K562 (cell line): Measurements from ENCODE around the gene MYO1F. TPM values are rescaled to one million over a fixed set of nuclear protein-coding genes. Genes with fewer than 3 reads are reported as not detected.

Experiments used
- ESRRB ChIP-seq: fragments of 250-450 bp; sonication (Bioruptor Pico); IDR thresholded peaks from 2 replicates; pipeline ENCODE4 v1.5.0; 2020; ENCODE audit warnings: mild to moderate bottlenecking, moderate library complexity, borderline replicate concordance
- IRF2 ChIP-seq: sonication (generic); formaldehyde crosslinking; IDR thresholded peaks from 2 replicates; pipeline ENCODE4 v1.8.1; 2022; ENCODE audit warnings: mild to moderate bottlenecking, missing genetic modification reagents
- KHSRP ChIP-seq: fragments of 450-650 bp; IDR thresholded peaks from 2 replicates; pipeline ENCODE4 v1.6.1; 2017
- KLF16 ChIP-seq: IDR thresholded peaks from 2 replicates; pipeline ENCODE4 v1.6.1; 2016; ENCODE audit warnings: antibody characterized with exemption
- L3MBTL2 ChIP-seq: fragments of 450-650 bp; IDR thresholded peaks from 2 replicates; pipeline ENCODE4 v1.6.1; 2016; ENCODE audit warnings: mild to moderate bottlenecking, moderate library complexity
- MAZ ChIP-seq, 2 experiments: fragments of 450-650 bp in 1 of 2; sonication (generic) in 1 of 2; formaldehyde crosslinking; IDR thresholded peaks in 1 of 2; conservative IDR thresholded peaks in 1 of 2; 2 replicates each; pipeline versions ENCODE4 v1.4.0 to v1.5.0; 2020; ENCODE audit warnings: mild to moderate bottlenecking in 1 of 2, missing genetic modification reagents in 1 of 2
- MYNN ChIP-seq, 2 experiments: sonication (generic); formaldehyde crosslinking in 1 of 2; IDR thresholded peaks; 2 replicates each; pipeline versions ENCODE4 v1.5.0 to v1.6.1; 2016 to 2020; ENCODE audit warnings: antibody characterized with exemption in 1 of 2, missing genetic modification reagents in 1 of 2
- PTTG1 ChIP-seq: fragments of 450-650 bp; IDR thresholded peaks from 2 replicates; pipeline ENCODE4 v1.6.1; 2016; ENCODE audit warnings: low read depth, mild to moderate bottlenecking, missing genetic modification characterization, missing compliant biosample characterization
- SMAD2 ChIP-seq: fragments of 150-350 bp; IDR thresholded peaks from 2 replicates; pipeline ENCODE4 v1.6.1; 2014; ENCODE audit warnings: low read depth, mild to moderate bottlenecking, low read length
- SMARCA5 ChIP-seq: fragments of 450-650 bp; IDR thresholded peaks from 2 replicates; pipeline ENCODE4 v1.6.1; 2016
- ZMIZ1 ChIP-seq, 2 experiments: fragments of 150-350 bp in 1 of 2; IDR thresholded peaks; 2 replicates each; pipeline ENCODE4 v1.6.1; 2012 to 2016; ENCODE audit warnings: low read depth in 2 of 2, low read length in 2 of 2, mild to moderate bottlenecking in 1 of 2, moderate library complexity in 1 of 2
- ZNF583 ChIP-seq: fragments of 250-450 bp; sonication (Bioruptor Pico); IDR thresholded peaks from 2 replicates; pipeline ENCODE4 v1.4.0; 2020
- polyA plus RNA-seq, 8 experiments: library from polyadenylated mRNA; depleted of rRNA in 4 of 8; stranded (reverse) in 5 of 8; unstranded in 3 of 8; fragments of >200 nt; fragmentation: Nextera tagmentation in 2 of 8; fragmentation: Illumina TruSeq in 1 of 8; extraction: Ambion mirVana in 2 of 8; extraction: Trizol in 1 of 8; gene quantifications; 2 replicates each; pipeline versions ENCODE4 v1.2.1 to v1.2.3, GENCODE V29; 2011 to 2014; ENCODE audit warnings: inconsistent platforms in 1 of 8, missing spikeins in 1 of 8
- total RNA-seq, 7 experiments: library from RNA; depleted of rRNA in 6 of 7; stranded (reverse); fragments of >200 nt in 6 of 7; fragmentation: Illumina TruSeq in 2 of 7; extraction: Trizol in 2 of 7; gene quantifications; 2 replicates each; pipeline versions ENCODE4 v1.2.1 to v1.2.3, GENCODE V29; 2011 to 2021; ENCODE audit warnings: low replicate concordance in 1 of 7
- TF ChIP-seq, protein P1 (sequence below): fragments of 150-350 bp; IDR thresholded peaks from 2 replicates; pipeline ENCODE4 v1.6.1; 2014; ENCODE audit warnings: low read depth, mild to moderate bottlenecking, low read length, borderline replicate concordance
- TF ChIP-seq, protein P2 (sequence below): fragments of 250-450 bp; sonication (Bioruptor Pico); IDR thresholded peaks from 2 replicates; pipeline ENCODE4 v1.8.0; 2022; ENCODE audit warnings: inconsistent platforms
- TF ChIP-seq, protein P3 (sequence below), 3 experiments: IDR thresholded peaks in 2 of 3; conservative IDR thresholded peaks in 1 of 3; 2 replicates each; pipeline ENCODE4 v1.5.1; 2011 to 2012; ENCODE audit warnings: low read length in 3 of 3, mild to moderate bottlenecking in 3 of 3, control low read depth in 2 of 3, improper control_type of control experiment in 1 of 3, inconsistent platforms in 1 of 3, low read depth in 1 of 3, mixed read lengths in 1 of 3, moderate library complexity in 1 of 3; ENCODE audit not compliant: insufficient read depth in 2 of 3

Gene MYO1F
- total and polyA plus RNA-seq, 9 of the 15 experiments (the other 6 are each of a cell fraction or from before 2014, with no cell fraction given), result 0.78 to 9.4 (median 4.3) TPM

- TF ChIP-seq, protein P1, sequence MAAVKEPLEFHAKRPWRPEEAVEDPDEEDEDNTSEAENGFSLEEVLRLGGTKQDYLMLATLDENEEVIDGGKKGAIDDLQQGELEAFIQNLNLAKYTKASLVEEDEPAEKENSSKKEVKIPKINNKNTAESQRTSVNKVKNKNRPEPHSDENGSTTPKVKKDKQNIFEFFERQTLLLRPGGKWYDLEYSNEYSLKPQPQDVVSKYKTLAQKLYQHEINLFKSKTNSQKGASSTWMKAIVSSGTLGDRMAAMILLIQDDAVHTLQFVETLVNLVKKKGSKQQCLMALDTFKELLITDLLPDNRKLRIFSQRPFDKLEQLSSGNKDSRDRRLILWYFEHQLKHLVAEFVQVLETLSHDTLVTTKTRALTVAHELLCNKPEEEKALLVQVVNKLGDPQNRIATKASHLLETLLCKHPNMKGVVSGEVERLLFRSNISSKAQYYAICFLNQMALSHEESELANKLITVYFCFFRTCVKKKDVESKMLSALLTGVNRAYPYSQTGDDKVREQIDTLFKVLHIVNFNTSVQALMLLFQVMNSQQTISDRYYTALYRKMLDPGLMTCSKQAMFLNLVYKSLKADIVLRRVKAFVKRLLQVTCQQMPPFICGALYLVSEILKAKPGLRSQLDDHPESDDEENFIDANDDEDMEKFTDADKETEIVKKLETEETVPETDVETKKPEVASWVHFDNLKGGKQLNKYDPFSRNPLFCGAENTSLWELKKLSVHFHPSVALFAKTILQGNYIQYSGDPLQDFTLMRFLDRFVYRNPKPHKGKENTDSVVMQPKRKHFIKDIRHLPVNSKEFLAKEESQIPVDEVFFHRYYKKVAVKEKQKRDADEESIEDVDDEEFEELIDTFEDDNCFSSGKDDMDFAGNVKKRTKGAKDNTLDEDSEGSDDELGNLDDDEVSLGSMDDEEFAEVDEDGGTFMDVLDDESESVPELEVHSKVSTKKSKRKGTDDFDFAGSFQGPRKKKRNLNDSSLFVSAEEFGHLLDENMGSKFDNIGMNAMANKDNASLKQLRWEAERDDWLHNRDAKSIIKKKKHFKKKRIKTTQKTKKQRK, result no peak
- TF ChIP-seq PTTG1 (tag), result no peak
- no peak for TF ChIP-seq ZNF583
- TF ChIP-seq L3MBTL2, result peak; percentile 60; the same call in 1 of the 2 replicates
- TF ChIP-seq MYNN (IDR thresholded peaks at IDR 0.05), result no peak
- TF ChIP-seq MYNN (CRISPR knock-in tag; IDR thresholded peaks at IDR 0.05), result no peak
- TF ChIP-seq, protein P2, sequence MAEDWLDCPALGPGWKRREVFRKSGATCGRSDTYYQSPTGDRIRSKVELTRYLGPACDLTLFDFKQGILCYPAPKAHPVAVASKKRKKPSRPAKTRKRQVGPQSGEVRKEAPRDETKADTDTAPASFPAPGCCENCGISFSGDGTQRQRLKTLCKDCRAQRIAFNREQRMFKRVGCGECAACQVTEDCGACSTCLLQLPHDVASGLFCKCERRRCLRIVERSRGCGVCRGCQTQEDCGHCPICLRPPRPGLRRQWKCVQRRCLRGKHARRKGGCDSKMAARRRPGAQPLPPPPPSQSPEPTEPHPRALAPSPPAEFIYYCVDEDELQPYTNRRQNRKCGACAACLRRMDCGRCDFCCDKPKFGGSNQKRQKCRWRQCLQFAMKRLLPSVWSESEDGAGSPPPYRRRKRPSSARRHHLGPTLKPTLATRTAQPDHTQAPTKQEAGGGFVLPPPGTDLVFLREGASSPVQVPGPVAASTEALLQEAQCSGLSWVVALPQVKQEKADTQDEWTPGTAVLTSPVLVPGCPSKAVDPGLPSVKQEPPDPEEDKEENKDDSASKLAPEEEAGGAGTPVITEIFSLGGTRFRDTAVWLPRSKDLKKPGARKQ, result no peak
- no peak for TF ChIP-seq KHSRP
- no peak for TF ChIP-seq SMAD2
- TF ChIP-seq, protein P3, sequence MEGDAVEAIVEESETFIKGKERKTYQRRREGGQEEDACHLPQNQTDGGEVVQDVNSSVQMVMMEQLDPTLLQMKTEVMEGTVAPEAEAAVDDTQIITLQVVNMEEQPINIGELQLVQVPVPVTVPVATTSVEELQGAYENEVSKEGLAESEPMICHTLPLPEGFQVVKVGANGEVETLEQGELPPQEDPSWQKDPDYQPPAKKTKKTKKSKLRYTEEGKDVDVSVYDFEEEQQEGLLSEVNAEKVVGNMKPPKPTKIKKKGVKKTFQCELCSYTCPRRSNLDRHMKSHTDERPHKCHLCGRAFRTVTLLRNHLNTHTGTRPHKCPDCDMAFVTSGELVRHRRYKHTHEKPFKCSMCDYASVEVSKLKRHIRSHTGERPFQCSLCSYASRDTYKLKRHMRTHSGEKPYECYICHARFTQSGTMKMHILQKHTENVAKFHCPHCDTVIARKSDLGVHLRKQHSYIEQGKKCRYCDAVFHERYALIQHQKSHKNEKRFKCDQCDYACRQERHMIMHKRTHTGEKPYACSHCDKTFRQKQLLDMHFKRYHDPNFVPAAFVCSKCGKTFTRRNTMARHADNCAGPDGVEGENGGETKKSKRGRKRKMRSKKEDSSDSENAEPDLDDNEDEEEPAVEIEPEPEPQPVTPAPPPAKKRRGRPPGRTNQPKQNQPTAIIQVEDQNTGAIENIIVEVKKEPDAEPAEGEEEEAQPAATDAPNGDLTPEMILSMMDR (IDR thresholded peaks at IDR 0.05 in 2 of 3, conservative IDR thresholded peaks at IDR 0.05 in 1 of 3; ENCODE audit: insufficient read depth in 2 of 3, low read depth in 1 of 3, low read length in 3 of 3), result peak; percentile 77 to 97 (median 87)
- no peak for TF ChIP-seq ESRRB (CRISPR knock-in tag)
- TF ChIP-seq KLF16, result peak; percentile 45; the same call in 1 of the 2 replicates
- 0 out of 4 replicates have a peak, but pooled peaks of 1 of the 2 experiments have one; percentile 13 for TF ChIP-seq MAZ (CRISPR knock-in tag; conservative IDR thresholded peaks at IDR 0.05 in 1 of 2, IDR thresholded peaks at IDR 0.05 in 1 of 2)
- no peak for TF ChIP-seq IRF2 (CRISPR knock-in tag)
- TF ChIP-seq SMARCA5, result no peak
- TF ChIP-seq ZMIZ1 (IDR thresholded peaks at IDR 0.05; ENCODE audit: low read depth in 2 of 2, low read length in 2 of 2), result no peak
Measured at GRCh38 chr19:8578642-8579265, 1.5 kb upstream of the MYO1F start (continued).
